ENCODE results near the gene STRN4. TPM values are rescaled to one million over a fixed set of nuclear protein-coding genes. Genes with fewer than 3 reads are reported as not detected.

The STRN4 gene
- total RNA-seq, 1 donor from 2014 or later, result 91.6 TPM

- DNase-seq (ENCODE audit: low read depth), result peak; percentile 10
Measured at GRCh38 chr19:46674416-46675178, 71.7 kb downstream of the STRN4 start.

- peak; percentile 5 for DNase-seq (ENCODE audit: low read depth)
Measured at GRCh38 chr19:46670813-46671212, 75.4 kb downstream of the STRN4 start.

Other genes with a start within 250 kb of the STRN4 start
- 181 and 302 TPM in 2 replicates for gene CALM3, start 145.1 kb downstream of the STRN4 start, total RNA-seq
- gene PTGIR, start 121.4 kb downstream of the STRN4 start, total RNA-seq, result not detected in 2 replicates
- not detected in 2 replicates for gene GNG8, start 110.2 kb downstream of the STRN4 start, total RNA-seq
- gene DACT3, start 85.3 kb downstream of the STRN4 start, total RNA-seq, result not detected in 2 replicates
- gene PRKD2, start 29.3 kb downstream of the STRN4 start, total RNA-seq, result 25.2 and 61.1 TPM in 2 replicates
- gene FKRP, start 393 bp downstream of the STRN4 start, total RNA-seq, result 19.4 and 22.4 TPM in 2 replicates
- gene SLC1A5, start 42.1 kb upstream of the STRN4 start, total RNA-seq, result 75.0 and 92.7 TPM in 2 replicates
- gene AP2S1, start 104.4 kb upstream of the STRN4 start, total RNA-seq, result 117 and 122 TPM in 2 replicates
- gene ARHGAP35, start 114.5 kb upstream of the STRN4 start, total RNA-seq, result 19.6 and 104 TPM in 2 replicates